Panc1 (cell line): ENCODE data around the gene RIMBP2. TPM values are rescaled to one million over a fixed set of nuclear protein-coding genes. Genes with fewer than 3 reads are reported as not detected.

ENCODE experiments used
- ATAC-seq: fragments of 200-7000 bp; cut with Tn5 transposase; 2 replicates; pipeline ENCODE4 v1.9.1; 2020; ENCODE audit warnings: mild to moderate bottlenecking, moderate library complexity
- BruUV-seq: library from RNA; stranded (reverse); fragments of 400-500 nt; replicated peaks from 2 replicates; lab custom pipeline; 2021; lab: Mats Ljungman, UMichigan
- CTCF ChIA-PET: fragments of 300-600 bp; sonication (Branson Sonifier 250); formaldehyde crosslinking; loops from one replicate; lab custom pipeline; 2022; ENCODE audit warnings: antibody characterized with exemption; lab: Charles Lee
- POLR2A ChIA-PET: fragments of 300-600 bp; sonication (Branson Sonifier 250); formaldehyde crosslinking; loops from one replicate; lab custom pipeline; 2022; ENCODE audit warnings: antibody characterized with exemption; lab: Charles Lee
- DNase-seq: peaks from one replicate; pipeline ENCODE4 v3.0.0-alpha.2; 2010; ENCODE audit warnings: low read depth, low spot score
- H3K27ac ChIP-seq: 2 replicates; pipeline ENCODE4 v1.5.1; 2011; ENCODE audit warnings: mild to moderate bottlenecking, low read length, inconsistent platforms
- H3K27me3 ChIP-seq: fragments of 200-500 bp; sonication (Bioruptor generic); 2 replicates; pipeline ENCODE4 v1.6.0; 2014; ENCODE audit warnings: low read length, inconsistent platforms; ENCODE audit not compliant: control insufficient read depth, insufficient read depth
- H3K36me3 ChIP-seq: fragments of 200-500 bp; sonication (Bioruptor generic); 2 replicates; pipeline ENCODE4 v1.5.1; 2014; ENCODE audit warnings: inconsistent platforms, mild to moderate bottlenecking, low read length, moderate library complexity; ENCODE audit not compliant: control insufficient read depth, insufficient read depth
- H3K4me1 ChIP-seq: 2 replicates; pipeline ENCODE4 v1.5.1; 2011; ENCODE audit warnings: inconsistent platforms, mild to moderate bottlenecking, low read length, moderate library complexity; ENCODE audit not compliant: control insufficient read depth, insufficient read depth
- H3K4me3 ChIP-seq, 2 experiments: 2 replicates each; pipeline ENCODE4 v1.5.1; 2011 to 2012; ENCODE audit warnings: low read depth in 2 of 2, low read length in 2 of 2, mild to moderate bottlenecking in 2 of 2, inconsistent platforms in 1 of 2, moderate library complexity in 1 of 2
- H3K9me3 ChIP-seq: fragments of 200-500 bp; sonication (Bioruptor generic); 2 replicates; pipeline ENCODE4 v1.5.1; 2014; ENCODE audit warnings: low read depth, mild to moderate bottlenecking, inconsistent platforms, low read length, moderate library complexity; ENCODE audit not compliant: control insufficient read depth, insufficient read depth
- CTCF ChIP-seq: fragments of 450-650 bp; IDR thresholded peaks from 2 replicates; pipeline ENCODE4 v1.5.1; 2017; ENCODE audit warnings: mild to moderate bottlenecking
- POLR2AphosphoS5 ChIP-seq: IDR thresholded peaks from 2 replicates; pipeline ENCODE4 v1.6.1; 2012; ENCODE audit warnings: mild to moderate bottlenecking, low read depth, low read length, moderate library complexity
- REST ChIP-seq, 2 experiments: IDR thresholded peaks; 2 replicates each; pipeline ENCODE4 v1.6.1; 2011 to 2012; ENCODE audit warnings: low read depth in 2 of 2, control low read depth in 1 of 2, low read length in 1 of 2, mild to moderate bottlenecking in 1 of 2, moderate library complexity in 1 of 2; ENCODE audit not compliant: insufficient read depth in 1 of 2
- SIN3A ChIP-seq: IDR thresholded peaks from 2 replicates; pipeline ENCODE4 v1.6.1; 2012; ENCODE audit warnings: low read depth, mild to moderate bottlenecking, low read length, moderate library complexity, borderline replicate concordance; ENCODE audit not compliant: insufficient read depth
- TCF7L2 ChIP-seq: IDR thresholded peaks from 2 replicates; pipeline ENCODE4 v1.6.1; 2011; ENCODE audit warnings: mild to moderate bottlenecking, low read depth, low read length, inconsistent platforms
- in situ Hi-C: cut with HindIII; loops from 2 replicates; pipeline ENCODE4 v1.10.0; 2016; ENCODE audit warnings: low sequenced_read_pairs, low pct_unique_long_range_greater_than_20kb
- intact Hi-C: fragments of 100-400 bp; cut with micrococcal nuclease; formaldehyde crosslinking; loops from one replicate; pipeline ENCODE4 v1.10.0; 2022; ENCODE audit not compliant: unreplicated experiment
- total RNA-seq: library from RNA; stranded (reverse); gene quantifications from one replicate; pipeline ENCODE4 v1.2.1, GENCODE V29; 2021; ENCODE audit not compliant: unreplicated experiment

The RIMBP2 gene
- total RNA-seq, 1 experiment from 2014 or later, result not detected

GRCh38 chr12:130486891-130487416 lies 229.1 kb downstream of the RIMBP2 start:
- H3K4me3 ChIP-seq, result no peak overlapping the region
- no TSS peak for BruUV-seq
- no peaks in the 10 kb centered on the region for H3K9me3 ChIP-seq
- ATAC-seq (no peak), DNase-seq (no peak)
- ChIA-PET POLR2A (no interaction called here), CTCF (no interaction called here)
- intact Hi-C loops (no loop called here), in situ Hi-C loops (no loop called here)
- TF ChIP-seq POLR2AphosphoS5 (no peak), CTCF (no peak), REST (IDR thresholded peaks at IDR 0.05; ENCODE audit: insufficient read depth in 1 of 2, low read depth in 2 of 2, low read length in 1 of 2) (no peak), SIN3A (no peak), TCF7L2 (no peak)
- no peaks in the 10 kb centered on the region for H3K4me1 ChIP-seq
- H3K27ac ChIP-seq, result no peak overlapping the region
- peaks cover 3% of the 10 kb centered on the region for H3K27me3 ChIP-seq
- H3K36me3 ChIP-seq, result no peaks in the 10 kb centered on the region

DNA sequence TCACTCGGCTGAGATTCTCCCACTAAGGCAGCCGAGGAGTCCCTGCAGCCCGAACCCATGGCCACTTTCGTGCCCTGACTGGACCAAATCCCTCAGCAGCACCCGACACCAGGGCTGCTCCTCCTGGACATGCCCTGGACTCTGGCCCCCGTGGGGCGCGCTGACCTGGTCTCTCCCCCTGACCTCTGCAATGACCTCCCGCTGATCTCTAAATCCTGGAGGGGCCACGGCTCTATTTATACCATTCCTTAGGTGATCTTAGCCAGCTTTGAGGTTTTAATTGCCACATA lies 230.0 kb downstream of the RIMBP2 start:
- Histone ChIP-seq H3K4me3 (no peak overlapping the region), H3K27me3 (peaks cover 3% of the 10 kb centered on the region; the same call in 1 of the 2 replicates), H3K4me1 (no peaks in the 10 kb centered on the region), H3K9me3 (no peaks in the 10 kb centered on the region), H3K27ac (no peak overlapping the region), H3K36me3 (no peaks in the 10 kb centered on the region)
- TF ChIP-seq TCF7L2 (no peak), POLR2AphosphoS5 (no peak), REST (IDR thresholded peaks at IDR 0.05; ENCODE audit: insufficient read depth in 1 of 2, low read depth in 2 of 2, low read length in 1 of 2) (no peak), CTCF (no peak), SIN3A (no peak)
- in situ Hi-C loops, result no loop called here
- DNase-seq (no peak), ATAC-seq (no peak)
- POLR2A ChIA-PET, result no interaction called here
- CTCF ChIA-PET, result no interaction called here
- no TSS peak for BruUV-seq
- intact Hi-C loops, result no loop called here
